Inflammatory macrophage treated with lipopolysaccharide for 4 hours (primary cell): ENCODE measurements around the gene INTS1.
"Not testable (repeated sequence)": the region's sequence is repeated elsewhere in the genome, so short reads cannot be mapped to it uniquely, and the experiment has no call there.

ENCODE experiments used
- DNase-seq: peaks from one replicate; pipeline ENCODE4 v3.0.0-alpha.2; 2020

The INTS1 gene

DNA sequence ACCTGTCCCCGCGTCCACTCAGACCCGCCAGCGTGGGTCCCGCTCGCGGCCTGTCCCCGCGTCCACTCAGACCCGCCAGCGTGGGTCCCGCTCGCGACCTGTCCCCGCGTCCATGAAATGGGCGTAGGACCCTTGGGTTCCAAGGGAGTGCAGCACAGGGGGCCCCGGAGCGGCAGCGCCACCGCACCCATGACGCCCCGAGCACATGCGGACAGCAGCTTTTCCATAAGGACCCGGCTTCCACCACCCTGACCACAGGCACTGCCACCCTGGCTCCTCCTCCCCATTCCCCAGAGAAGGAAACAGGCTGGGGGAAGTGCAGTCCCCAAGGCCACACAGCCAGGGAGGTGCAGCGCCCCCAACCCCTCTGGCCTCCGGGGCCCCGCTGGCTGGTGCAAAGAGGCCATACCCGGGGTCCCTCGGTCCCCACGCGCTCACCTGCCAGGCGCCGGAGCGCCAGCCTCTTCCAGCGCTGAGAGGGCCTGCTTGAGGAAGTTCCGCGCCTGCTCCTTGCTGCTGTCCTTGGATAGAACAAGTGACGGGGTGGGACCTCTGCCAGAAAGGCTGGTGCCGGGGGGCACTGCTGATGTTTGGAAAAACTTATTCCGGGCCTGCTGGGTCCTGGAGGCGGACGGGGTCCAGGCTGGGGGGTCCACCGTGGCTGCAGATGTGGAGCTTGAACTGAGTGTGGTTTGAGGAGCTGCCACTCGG lies 59.8 kb downstream of the INTS1 start:
- no peak for DNase-seq

GRCh38 chr7:1443587-1444200 lies 60.5 kb downstream of the INTS1 start:
- DNase-seq = not testable (repeated sequence)

- no peak for DNase-seq
Observed at GRCh38 chr7:1442355-1443124, 61.6 kb downstream of the INTS1 start.

DNA sequence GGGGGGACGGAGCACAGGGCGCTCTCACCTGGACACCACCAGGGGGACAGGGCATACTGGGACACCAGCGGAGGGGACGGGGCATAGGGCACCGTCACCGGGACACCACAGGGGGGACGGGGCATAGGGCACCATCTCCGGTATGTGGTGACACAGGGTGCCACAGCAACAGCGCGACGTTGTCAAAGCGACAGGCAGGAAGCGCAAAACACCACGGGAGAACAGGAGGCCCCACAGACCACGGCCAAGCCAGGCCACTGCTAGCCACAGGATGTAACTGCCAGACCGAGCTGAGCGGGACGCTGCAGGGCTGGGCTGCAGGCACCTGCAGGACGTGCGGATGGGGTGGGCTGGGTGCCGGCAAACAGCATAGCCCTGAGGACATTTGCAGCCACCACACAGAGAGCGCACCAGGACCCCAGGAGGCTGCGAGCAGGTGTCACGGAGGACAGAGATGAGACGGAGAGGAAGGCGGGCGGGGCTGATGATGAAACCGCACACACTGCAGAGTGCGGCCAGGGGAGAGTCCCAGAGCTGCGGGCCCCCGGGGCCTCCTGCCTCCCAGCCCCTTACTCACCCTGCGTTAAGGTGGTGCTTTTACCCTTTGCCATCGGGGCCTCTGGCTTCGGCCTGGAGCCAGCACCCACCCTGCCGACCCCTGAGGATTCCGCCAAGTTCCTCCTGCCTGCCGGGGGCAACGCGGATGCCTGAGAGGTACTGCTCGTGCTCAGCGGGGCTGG lies 62.4 kb downstream of the INTS1 start:
- DNase-seq = no peak

DNA sequence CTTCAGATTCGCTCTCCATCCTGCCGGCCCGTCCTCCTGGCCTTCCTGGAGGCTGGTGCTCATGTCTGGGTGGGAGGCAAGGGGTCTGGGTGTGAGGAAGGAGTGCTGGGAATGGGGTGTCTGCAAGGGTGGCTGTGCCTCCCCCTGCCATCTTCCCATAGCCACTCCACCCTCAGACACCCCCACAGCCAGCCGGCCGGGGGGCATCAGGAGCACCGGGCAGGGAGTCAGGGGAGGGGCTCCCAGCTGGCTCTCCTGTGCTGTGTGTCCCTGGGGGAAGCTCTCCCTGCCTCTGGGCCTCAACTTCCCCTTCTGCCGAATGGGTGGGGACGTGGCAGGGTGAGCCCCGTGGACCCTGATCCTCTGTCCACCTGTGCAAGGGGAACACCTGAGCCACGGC lies 63.6 kb downstream of the INTS1 start:
- no peak for DNase-seq

GRCh38 chr7:1439373-1440363 lies 64.5 kb downstream of the INTS1 start:
- DNase-seq = no peak

GRCh38 chr7:1438821-1439220 lies 65.4 kb downstream of the INTS1 start:
- DNase-seq = no peak

DNA sequence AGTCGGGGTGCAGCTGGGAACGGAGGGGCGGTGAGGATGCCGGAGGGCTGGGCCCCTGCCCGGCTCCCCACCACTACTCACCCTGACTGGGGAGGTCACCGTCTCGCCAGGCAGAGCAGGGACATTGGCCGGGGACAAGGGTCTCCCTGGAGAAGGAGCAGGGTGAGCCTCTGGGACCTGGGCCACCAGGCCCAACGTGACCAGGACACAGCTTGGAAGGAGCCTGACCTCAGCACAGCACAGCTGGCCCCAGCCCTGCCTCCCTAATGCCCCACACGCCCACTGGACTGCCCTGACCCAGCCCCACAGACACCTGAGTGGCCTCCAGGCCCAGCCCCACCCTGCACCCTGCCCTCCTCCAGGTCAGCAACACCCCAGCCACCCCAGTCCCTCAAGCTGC lies 66.0 kb downstream of the INTS1 start:
- DNase-seq = no peak

GRCh38 chr7:1437155-1437880 lies 66.9 kb downstream of the INTS1 start:
- DNase-seq = no peak

- no peak for DNase-seq
Observed at GRCh38 chr7:1436608-1437007, 67.6 kb downstream of the INTS1 start.

DNA sequence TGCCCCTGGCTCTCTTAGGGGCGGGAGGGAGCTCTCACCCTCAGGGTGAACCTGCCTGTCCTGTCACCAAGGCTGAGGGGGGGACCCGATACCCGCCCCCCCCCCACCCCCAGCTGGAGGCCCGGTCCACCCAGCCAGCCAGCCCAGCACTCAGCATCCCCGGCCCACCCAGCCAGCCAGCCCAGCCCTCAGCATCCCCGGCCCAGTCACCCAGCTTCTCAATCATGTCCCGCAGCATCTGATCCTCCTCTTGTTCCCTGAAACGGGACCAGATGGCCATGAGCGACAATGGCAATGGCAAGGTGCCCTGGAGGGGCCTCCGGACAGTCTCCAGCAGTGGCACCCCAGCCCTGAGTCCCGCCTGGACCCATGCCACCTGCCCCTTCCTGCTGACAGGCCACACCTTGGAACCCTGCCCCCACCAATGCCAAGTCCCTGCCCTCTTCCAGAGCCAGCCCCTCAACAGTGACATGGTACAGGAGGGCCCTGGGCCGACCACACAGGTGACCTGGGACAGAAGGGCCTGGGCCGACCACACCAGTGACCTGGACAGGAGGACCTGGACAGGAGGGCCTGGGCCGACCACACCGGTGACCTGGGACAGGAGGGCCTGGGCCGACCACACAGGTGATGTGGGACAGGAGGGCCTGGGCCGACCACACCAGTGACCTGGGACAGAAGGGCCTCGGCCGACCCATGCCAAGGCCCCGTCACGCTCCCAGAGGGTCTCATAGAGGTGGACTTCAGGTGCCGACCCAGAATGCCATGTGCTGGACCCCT lies 69.1 kb downstream of the INTS1 start:
- DNase-seq = no peak

DNA sequence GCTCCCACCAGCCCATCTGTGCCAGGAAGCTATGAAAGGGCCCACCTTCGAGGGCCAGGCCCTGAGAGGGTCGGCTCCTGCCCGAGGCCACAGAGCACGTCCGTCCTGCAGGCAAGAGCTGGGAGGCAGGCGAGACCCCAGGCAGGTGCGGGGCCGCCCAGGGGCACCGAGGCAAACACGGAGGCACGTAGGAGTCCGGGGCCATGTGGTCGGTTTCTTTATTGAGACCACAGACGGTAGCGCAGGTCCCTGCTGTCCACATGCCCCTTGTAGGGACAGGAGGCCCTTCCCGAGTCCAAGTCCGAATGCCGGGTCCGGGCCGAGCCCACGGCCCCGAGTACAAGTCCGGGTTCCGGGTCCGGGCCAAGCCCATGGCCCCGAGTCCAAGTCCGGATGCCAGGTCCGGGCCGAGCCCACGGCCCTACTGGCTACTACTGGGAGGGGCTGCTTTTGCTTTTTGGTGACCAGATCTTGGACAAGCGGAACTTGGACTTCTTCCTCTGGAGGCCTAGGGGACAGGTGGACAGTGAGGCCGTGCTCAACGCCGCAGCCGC lies 69.9 kb downstream of the INTS1 start:
- no peak for DNase-seq

- no peak for DNase-seq
Observed at GRCh38 chr7:1433128-1433920, 70.9 kb downstream of the INTS1 start.

- peak; percentile 54 for DNase-seq
Observed at GRCh38 chr7:1432411-1433082, 71.6 kb downstream of the INTS1 start.

- no peak for DNase-seq
Observed at GRCh38 chr7:1431634-1432380, 72.4 kb downstream of the INTS1 start.

DNA sequence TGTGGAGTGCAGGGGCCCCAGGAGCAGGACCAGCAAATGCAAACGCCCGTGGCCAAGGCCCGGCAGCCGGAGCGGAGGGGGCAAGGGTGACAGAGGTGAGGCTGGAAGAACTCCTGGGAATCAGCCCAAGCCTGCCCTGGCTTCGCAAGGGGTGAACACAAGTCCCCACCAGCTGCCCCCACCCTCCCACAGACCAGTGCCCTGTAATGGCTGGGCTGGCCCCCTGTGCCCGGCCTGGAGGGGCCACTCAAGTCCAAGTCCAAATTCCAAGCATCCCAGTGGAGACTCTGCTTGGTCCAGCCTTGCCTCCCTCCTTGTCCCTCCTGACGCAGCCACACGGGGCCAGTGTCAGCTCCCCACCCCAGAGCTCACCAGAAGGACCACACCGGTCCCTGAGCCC lies 73.0 kb downstream of the INTS1 start:
- no peak for DNase-seq

DNA sequence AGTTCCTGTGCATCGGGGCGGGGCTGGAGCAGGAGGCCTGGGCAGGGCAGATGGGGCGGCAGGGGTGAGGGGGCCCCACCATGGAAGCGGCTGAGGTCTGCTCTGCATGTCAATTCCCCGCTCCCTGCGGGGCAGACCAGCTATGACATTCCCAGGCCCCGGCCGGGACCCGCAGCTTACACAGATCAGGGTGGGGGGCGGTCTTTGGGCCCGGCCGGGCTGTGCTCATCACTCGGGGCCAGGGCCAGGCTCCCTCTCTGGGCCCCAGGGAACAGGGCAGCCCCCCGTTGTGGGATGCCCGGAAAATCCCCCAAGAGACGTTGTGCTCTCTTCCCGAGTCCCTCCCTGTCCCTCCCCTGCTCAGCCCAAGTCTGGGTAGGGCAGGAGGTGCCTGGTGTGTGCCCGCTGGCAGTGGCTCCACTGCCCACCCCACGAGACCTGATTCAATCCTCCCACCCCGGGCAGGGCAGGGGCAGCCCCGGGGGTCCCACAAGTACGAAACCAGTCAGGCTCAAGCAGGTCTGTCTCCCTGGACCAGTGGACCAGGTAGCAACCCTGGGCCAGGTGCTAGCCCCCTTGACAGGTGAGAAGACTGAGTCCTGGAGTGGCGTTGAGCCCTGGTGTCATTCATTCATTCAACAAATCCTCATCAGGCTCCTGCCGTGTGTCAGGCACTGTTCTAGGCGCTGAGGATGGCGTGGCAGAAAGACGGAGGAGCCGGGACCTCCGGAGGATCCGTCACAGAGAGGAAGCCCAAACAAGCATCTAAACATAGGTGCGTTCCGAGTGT lies 73.9 kb downstream of the INTS1 start:
- no peak for DNase-seq
